Adrenal gland (tissue), 5 donors: ENCODE results near the gene PUM2.

Experiments
- CTCF ChIP-seq, 6 experiments: fragments of 450-650 bp in 4 of 6; fragments of 200-600 bp in 2 of 6; sonication (generic) in 1 of 6; IDR thresholded peaks; 1 replicate in 5 of 6; 2 replicates in 1 of 6; pipeline versions ENCODE4 v1.5.1 to v1.8.0; 2016 to 2021; ENCODE audit warnings: antibody characterized with exemption in 6 of 6, mild to moderate bottlenecking in 2 of 6, moderate library complexity in 1 of 6
- POLR2A ChIP-seq, 2 donors: fragments of 450-650 bp; IDR thresholded peaks; one replicate each; pipeline ENCODE4 v1.6.1; 2017; ENCODE audit warnings: antibody characterized with exemption in 2 of 2, mild to moderate bottlenecking in 2 of 2, moderate library complexity in 1 of 2
- donor health status: DM: no; HTN: no; CAD: no.

DNA sequence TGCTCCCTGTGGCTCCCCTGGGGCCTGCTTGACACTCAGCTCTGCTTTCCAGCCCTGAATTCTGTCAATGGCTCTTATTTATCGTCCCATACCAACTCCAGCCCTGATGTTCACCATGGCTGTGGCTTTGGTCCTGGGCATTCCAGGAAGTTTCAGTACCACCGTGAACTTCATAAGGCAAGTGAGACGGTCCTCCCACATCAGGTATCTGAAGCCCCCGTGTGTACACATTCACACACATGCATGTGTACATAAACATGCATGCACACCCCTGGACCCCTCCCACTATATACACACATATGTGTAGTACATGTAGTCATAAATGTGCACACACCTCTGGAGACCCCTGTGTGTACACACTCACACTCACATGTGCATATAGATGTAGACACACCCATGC is 43.3 kb upstream of the PUM2 start:
- TF ChIP-seq CTCF (IDR thresholded peaks at IDR 0.05): no peak
- TF ChIP-seq POLR2A (IDR thresholded peaks at IDR 0.05): no peak
